Iris pigment epithelial cell (primary cell): Measurements from ENCODE around the gene HACD1.
A peak's percentile ranks its signal among the peaks of the same experiment; 100 is the strongest.

Experiments used
- DNase-seq: peaks from one replicate; pipeline ENCODE4 v3.0.0-alpha.2; 2011; ENCODE audit warnings: low read depth

The HACD1 gene

DNA sequence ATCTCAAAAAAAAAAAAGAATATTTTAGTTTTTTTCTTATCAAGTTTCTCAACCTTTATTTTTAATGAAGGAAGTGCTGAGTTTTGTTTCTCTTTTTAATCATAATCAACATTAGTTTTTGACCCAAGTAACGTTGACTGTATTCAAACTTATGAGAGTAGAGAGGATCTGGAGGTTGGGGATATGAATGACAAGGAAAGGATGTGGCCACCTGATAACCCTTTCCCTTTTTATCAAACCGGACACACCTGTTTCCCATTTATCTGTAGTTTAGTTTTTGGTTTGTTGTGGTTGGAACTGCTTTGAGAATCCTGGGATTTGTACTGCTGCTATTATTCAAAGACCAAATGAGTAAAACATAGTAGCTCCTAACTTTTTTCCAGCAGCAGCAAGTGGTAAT, 38.6 kb downstream of the HACD1 start:
- no peak for DNase-seq

DNA sequence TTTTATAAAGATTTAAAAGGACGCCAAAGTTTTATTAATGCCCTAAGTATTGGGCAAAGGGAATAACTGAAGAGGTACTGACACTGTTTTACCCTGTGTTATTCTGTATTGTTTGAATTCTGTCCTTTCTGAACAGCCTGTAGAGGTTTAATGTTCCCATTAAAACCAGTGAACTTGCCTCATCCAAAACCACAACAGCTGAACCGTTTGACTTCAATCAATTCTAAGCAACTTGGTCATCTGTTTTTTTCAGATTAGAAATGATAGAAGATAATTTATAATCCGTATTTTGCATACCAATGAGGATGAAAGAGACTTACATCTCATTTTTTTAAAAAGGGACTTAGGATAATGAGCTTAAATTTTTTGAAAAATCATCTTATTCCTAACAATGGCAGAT, 40.4 kb downstream of the HACD1 start:
- DNase-seq, result no peak

DNA sequence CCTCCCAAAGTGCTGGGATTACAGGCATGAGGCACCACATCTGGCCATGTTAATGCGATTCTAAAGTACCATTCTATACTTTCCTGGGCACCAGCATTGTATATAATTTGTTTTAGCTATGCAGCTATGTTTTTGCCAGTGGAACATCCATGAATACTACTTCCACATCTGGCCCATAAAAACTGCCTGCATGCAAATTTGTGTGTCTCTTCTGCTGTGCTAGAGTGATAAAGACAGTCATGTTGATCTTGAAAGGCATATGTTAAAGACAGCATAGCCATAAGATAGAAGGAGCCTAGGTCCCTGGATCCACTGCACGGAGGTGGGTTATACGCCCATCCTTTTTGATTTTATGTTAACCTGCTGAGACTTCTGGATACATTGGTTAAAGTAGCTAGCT, 52.3 kb downstream of the HACD1 start:
- DNase-seq, result no peak

GRCh38 chr10:17563452-17563851, 53.7 kb downstream of the HACD1 start:
- no peak for DNase-seq

GRCh38 chr10:17562614-17563013, 54.6 kb downstream of the HACD1 start:
- peak; percentile 83 for DNase-seq

- DNase-seq, result no peak
These were observed 56.1 kb downstream of the HACD1 start for GRCh38 chr10:17561111-17561510.

DNA sequence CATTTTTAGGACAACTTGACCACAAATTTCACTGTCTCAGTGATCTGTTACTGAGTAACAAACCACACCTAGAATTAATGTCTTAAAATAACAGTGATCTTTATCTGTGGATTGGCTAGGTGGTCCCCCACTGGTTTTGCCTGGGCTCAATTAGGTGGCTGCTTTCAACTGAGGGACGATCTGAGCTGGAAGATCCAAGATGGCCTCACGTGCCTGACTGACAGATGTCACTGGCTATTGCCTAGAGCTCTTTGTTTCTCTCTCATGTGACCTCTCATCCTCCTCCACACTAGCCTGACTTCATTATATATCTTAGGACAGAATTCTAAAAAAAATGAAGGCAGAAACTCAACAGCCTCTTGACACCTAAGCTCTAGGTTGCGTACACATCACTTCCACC, 59.7 kb downstream of the HACD1 start:
- no peak for DNase-seq

GRCh38 chr10:17548770-17549169, 68.4 kb downstream of the HACD1 start:
- DNase-seq, result no peak

GRCh38 chr10:17548162-17548561, 69.0 kb downstream of the HACD1 start:
- DNase-seq, result no peak

- DNase-seq, result peak; percentile 31
These were observed 70.1 kb downstream of the HACD1 start for GRCh38 chr10:17547060-17547459.

- peak; percentile 57 for DNase-seq
These were observed 72.7 kb downstream of the HACD1 start for GRCh38 chr10:17544465-17544864.
